22Rv1 (cell line): Measurements from ENCODE around the gene SORCS2.

Source experiments
- ZFX ChIP-seq: fragments of 450-650 bp; IDR thresholded peaks from 2 replicates; pipeline ENCODE4 v1.6.1; 2017; ENCODE audit warnings: antibody characterized with exemption, borderline replicate concordance
- TF ChIP-seq, protein P1 (sequence below): fragments of 450-650 bp; IDR thresholded peaks from 2 replicates; pipeline ENCODE4 v1.5.1; 2017; ENCODE audit warnings: mild to moderate bottlenecking

DNA sequence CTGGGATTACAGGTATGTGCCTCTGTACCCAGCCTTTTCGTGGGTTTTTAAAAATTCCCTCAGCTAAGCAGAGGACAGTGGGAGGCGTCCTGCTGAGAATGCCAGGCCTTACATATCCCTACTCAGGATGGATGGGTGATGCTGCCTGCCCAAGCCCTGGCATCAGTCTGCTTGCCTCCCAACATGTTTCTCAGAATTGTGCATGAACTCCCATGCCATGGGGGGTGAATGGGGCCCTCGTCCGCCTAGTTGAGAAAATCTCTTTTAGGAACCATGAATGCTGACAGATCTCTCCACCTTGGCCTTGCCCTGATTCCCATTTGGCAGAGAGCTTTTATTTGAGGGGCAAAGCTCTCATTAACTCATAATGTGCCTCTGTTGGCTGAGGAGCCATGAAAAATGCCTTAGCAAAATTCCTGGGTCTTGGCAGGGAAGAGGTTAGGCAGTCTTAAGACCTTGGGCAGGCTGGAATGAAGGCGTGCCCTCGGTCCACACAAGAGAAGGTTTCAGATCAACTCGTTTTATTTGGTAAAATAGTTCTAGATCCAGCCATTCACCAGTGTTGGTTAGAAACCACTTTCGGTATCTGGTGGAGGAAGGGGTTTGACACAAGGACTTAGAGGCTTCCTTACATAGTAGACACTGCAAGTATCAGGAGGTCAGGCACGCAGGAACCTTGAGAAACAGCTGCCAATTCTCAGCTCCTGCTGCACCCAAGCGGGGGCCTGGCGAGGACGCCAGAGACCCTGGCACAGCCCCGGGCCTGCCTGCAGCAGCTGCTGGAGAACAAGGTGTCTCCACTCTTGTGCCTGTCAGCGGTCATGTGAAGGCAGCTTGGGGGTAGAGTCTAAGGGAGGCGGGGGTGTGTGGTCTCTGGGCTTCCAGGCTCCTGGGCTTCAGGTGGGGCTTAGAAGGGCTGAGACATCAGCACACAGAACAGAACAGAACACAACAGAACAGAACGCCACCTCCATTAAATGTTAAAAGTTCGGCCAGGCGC is 435.2 kb downstream of the SORCS2 start:
- TF ChIP-seq, protein P1, sequence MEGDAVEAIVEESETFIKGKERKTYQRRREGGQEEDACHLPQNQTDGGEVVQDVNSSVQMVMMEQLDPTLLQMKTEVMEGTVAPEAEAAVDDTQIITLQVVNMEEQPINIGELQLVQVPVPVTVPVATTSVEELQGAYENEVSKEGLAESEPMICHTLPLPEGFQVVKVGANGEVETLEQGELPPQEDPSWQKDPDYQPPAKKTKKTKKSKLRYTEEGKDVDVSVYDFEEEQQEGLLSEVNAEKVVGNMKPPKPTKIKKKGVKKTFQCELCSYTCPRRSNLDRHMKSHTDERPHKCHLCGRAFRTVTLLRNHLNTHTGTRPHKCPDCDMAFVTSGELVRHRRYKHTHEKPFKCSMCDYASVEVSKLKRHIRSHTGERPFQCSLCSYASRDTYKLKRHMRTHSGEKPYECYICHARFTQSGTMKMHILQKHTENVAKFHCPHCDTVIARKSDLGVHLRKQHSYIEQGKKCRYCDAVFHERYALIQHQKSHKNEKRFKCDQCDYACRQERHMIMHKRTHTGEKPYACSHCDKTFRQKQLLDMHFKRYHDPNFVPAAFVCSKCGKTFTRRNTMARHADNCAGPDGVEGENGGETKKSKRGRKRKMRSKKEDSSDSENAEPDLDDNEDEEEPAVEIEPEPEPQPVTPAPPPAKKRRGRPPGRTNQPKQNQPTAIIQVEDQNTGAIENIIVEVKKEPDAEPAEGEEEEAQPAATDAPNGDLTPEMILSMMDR: no peak
- no peak for TF ChIP-seq ZFX
